Measurements from ENCODE around the gene MINDY2.
A peak's percentile ranks its signal among the peaks of the same experiment; 100 is the strongest.

MINDY2 gene

DNA sequence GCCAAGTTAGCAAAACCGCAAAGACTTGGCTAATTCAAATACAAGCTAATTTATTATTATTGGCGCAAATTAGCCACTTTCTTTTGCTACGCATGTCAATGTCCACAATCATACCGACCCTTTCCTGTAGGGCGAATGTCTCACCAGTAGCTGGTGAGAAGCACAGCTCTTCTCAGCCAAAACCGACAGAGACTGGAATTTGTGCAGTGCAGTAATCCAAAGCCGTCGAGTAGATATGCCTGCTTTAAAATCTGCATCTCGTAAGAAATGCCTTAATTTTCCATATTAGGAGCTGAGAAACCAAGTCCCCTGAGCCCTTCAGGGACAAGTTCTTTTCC lies 614 bp upstream of the MINDY2 start:
- Histone ChIP-seq H3K9me3 (ENCODE audit: insufficient read depth, low read length, severe bottlenecking) (no peaks in the 10 kb centered on the region), H3K4me3 (ENCODE audit: low read depth in 1 of 2, low read length in 2 of 2) (peak overlapping the region; percentile 26 to 61; a peak in 3 of 4 replicates), H3K79me2 (ENCODE audit: insufficient read depth, low read length) (peaks cover 27% of the 10 kb centered on the region), H3K27ac (ENCODE audit: low read length) (peak overlapping the region; percentile 77), H3K9ac (ENCODE audit: low read depth, low read length) (peak overlapping the region; percentile 88), H2AFZ (ENCODE audit: low read depth, low read length) (peak overlapping the region; percentile 90), H3K27me3 (ENCODE audit: insufficient read depth, low read length, poor library complexity) (no peaks in the 10 kb centered on the region), H4K20me1 (ENCODE audit: insufficient read depth, low read length) (no peaks in the 10 kb centered on the region), H3K36me3 (ENCODE audit: insufficient read depth, low read length) (no peaks in the 10 kb centered on the region; the same call in 1 of the 2 replicates), H3K4me2 (ENCODE audit: insufficient read depth, low read length) (peak overlapping the region; percentile 70), H3K4me1 (ENCODE audit: insufficient read depth, low read length) (peaks cover 42% of the 10 kb centered on the region)
- no peak for DNase-seq
- TF ChIP-seq, protein P1, sequence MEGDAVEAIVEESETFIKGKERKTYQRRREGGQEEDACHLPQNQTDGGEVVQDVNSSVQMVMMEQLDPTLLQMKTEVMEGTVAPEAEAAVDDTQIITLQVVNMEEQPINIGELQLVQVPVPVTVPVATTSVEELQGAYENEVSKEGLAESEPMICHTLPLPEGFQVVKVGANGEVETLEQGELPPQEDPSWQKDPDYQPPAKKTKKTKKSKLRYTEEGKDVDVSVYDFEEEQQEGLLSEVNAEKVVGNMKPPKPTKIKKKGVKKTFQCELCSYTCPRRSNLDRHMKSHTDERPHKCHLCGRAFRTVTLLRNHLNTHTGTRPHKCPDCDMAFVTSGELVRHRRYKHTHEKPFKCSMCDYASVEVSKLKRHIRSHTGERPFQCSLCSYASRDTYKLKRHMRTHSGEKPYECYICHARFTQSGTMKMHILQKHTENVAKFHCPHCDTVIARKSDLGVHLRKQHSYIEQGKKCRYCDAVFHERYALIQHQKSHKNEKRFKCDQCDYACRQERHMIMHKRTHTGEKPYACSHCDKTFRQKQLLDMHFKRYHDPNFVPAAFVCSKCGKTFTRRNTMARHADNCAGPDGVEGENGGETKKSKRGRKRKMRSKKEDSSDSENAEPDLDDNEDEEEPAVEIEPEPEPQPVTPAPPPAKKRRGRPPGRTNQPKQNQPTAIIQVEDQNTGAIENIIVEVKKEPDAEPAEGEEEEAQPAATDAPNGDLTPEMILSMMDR (IDR thresholded peaks at IDR 0.05; ENCODE audit: borderline replicate concordance, extremely low read depth, low read length, poor library complexity, severe bottlenecking): peak; percentile 2
- TF ChIP-seq EZH2 (IDR thresholded peaks at IDR 0.05; ENCODE audit: borderline replicate concordance, low read depth, low read length, severe bottlenecking): no peak
- ATAC-seq (ENCODE audit: insufficient read depth, low read depth): peak; percentile 2; the same call in 2 of the 3 replicates

DNA sequence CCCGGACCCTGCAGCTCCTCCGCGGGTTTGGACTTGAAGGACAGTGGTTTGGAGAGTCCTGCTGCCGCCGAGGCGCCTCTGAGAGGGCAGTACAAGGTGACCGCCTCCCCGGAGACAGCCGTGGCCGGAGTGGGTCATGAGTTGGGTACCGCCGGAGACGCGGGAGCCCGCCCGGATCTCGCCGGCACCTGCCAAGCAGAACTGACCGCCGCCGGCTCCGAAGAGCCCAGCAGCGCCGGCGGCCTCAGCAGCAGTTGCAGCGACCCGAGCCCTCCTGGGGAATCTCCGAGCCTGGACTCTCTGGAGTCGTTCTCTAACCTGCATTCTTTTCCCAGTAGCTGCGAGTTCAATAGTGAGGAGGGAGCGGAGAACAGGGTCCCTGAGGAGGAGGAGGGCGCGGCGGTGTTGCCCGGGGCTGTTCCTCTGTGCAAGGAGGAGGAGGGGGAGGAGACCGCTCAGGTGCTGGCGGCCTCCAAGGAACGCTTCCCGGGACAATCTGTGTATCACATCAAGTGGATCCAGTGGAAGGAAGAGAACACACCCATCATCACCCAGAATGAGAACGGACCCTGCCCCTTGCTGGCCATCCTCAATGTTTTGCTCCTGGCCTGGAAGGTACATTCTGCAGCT lies 634 bp downstream of the MINDY2 start:
- peak; percentile 42 for DNase-seq
- TF ChIP-seq, protein P1 (IDR thresholded peaks at IDR 0.05; ENCODE audit: borderline replicate concordance, extremely low read depth, low read length, poor library complexity, severe bottlenecking): no peak
- no peak for TF ChIP-seq EZH2 (IDR thresholded peaks at IDR 0.05; ENCODE audit: borderline replicate concordance, low read depth, low read length, severe bottlenecking)
- H3K9ac ChIP-seq (ENCODE audit: low read depth, low read length): peak overlapping the region; percentile 88
- peak overlapping the region; percentile 70 for H3K4me2 ChIP-seq (ENCODE audit: insufficient read depth, low read length)
- peak; percentile 22; the same call in 2 of the 3 replicates for ATAC-seq (ENCODE audit: insufficient read depth, low read depth)
- H4K20me1 ChIP-seq (ENCODE audit: insufficient read depth, low read length): no peaks in the 10 kb centered on the region
- H3K79me2 ChIP-seq (ENCODE audit: insufficient read depth, low read length): peaks cover 34% of the 10 kb centered on the region
- H3K36me3 ChIP-seq (ENCODE audit: insufficient read depth, low read length): no peaks in the 10 kb centered on the region; the same call in 1 of the 2 replicates
- peak overlapping the region; percentile 98 for H2AFZ ChIP-seq (ENCODE audit: low read depth, low read length)
- peak overlapping the region; percentile 79 for H3K27ac ChIP-seq (ENCODE audit: low read length)
- H3K4me3 ChIP-seq (ENCODE audit: low read depth in 1 of 2, low read length in 2 of 2): peak overlapping the region; percentile 61 to 80
- no peaks in the 10 kb centered on the region for H3K27me3 ChIP-seq (ENCODE audit: insufficient read depth, low read length, poor library complexity)
- H3K4me1 ChIP-seq (ENCODE audit: insufficient read depth, low read length): peaks cover 43% of the 10 kb centered on the region
- no peaks in the 10 kb centered on the region for H3K9me3 ChIP-seq (ENCODE audit: insufficient read depth, low read length, severe bottlenecking)

DNA sequence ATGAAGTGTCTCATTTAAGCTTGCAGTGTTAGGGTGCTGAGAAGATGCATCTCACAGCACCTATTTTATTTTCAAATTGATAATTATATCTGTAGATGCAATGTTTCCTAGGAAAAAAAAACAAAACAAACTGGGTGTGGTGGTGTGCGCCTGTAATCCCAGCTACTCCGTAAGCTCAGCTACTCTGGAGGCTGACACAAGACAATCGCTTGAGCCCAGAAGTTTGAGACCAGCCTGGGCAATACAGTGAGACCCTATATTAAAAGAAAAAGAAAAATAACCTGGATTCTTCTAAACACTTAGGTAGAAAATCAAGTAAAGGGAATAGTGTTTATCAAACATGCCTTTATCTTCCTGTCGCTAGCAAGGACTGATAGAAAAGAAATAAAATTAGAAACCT lies 1.9 kb downstream of the MINDY2 start:
- H2AFZ ChIP-seq (ENCODE audit: low read depth, low read length): no peak overlapping the region
- H3K4me3 ChIP-seq (ENCODE audit: low read depth in 1 of 2, low read length in 2 of 2): peak overlapping the region in 1 of 2 experiments; percentile 61; a peak in 3 of 4 replicates
- H3K79me2 ChIP-seq (ENCODE audit: insufficient read depth, low read length): peaks cover 40% of the 10 kb centered on the region
- peak overlapping the region; percentile 70 for H3K4me2 ChIP-seq (ENCODE audit: insufficient read depth, low read length)
- TF ChIP-seq, protein P1 (IDR thresholded peaks at IDR 0.05; ENCODE audit: borderline replicate concordance, extremely low read depth, low read length, poor library complexity, severe bottlenecking): no peak
- TF ChIP-seq EZH2 (IDR thresholded peaks at IDR 0.05; ENCODE audit: borderline replicate concordance, low read depth, low read length, severe bottlenecking): no peak
- H3K9me3 ChIP-seq (ENCODE audit: insufficient read depth, low read length, severe bottlenecking): no peaks in the 10 kb centered on the region
- ATAC-seq (ENCODE audit: insufficient read depth, low read depth): no peak
- H3K27me3 ChIP-seq (ENCODE audit: insufficient read depth, low read length, poor library complexity): no peaks in the 10 kb centered on the region
- DNase-seq: no peak
- H3K27ac ChIP-seq (ENCODE audit: low read length): no peak overlapping the region
- peaks cover 43% of the 10 kb centered on the region for H3K4me1 ChIP-seq (ENCODE audit: insufficient read depth, low read length)
- H3K9ac ChIP-seq (ENCODE audit: low read depth, low read length): peak overlapping the region; percentile 88; the same call in 1 of the 2 replicates
- H3K36me3 ChIP-seq (ENCODE audit: insufficient read depth, low read length): no peaks in the 10 kb centered on the region; the same call in 1 of the 2 replicates
- no peaks in the 10 kb centered on the region for H4K20me1 ChIP-seq (ENCODE audit: insufficient read depth, low read length)
